ENCODE measurements around the gene UBA3. TPM values are rescaled to one million over a fixed set of nuclear protein-coding genes. Genes with fewer than 3 reads are reported as not detected.

UBA3 gene
- total RNA-seq, 1 donor from 2014 or later: 79.4 TPM

DNA sequence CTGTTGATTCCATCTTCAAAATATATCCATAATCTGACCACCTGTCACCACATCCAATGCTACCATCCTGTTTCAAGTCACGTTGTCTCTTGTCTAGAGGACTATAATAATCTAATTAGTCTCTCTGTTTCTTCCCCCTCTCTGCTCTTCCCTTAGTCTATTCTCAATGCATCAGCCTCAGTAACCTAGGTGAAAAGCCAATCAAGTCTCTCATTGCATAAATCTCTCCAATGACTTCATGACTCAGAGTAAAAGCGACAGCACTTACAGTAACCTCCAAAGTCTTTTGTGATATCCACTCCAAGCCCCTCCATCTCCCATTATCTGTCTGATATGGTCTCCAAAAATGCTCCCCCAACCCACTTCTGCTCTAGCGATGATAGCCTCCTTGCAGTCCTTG lies 7.2 kb downstream of the UBA3 start:
- no peak for DNase-seq (ENCODE audit: low read depth, low spot score)

- no peak for DNase-seq (ENCODE audit: low read depth, low spot score)
These were observed 14.0 kb downstream of the UBA3 start for GRCh38 chr3:69066121-69066520.

DNA sequence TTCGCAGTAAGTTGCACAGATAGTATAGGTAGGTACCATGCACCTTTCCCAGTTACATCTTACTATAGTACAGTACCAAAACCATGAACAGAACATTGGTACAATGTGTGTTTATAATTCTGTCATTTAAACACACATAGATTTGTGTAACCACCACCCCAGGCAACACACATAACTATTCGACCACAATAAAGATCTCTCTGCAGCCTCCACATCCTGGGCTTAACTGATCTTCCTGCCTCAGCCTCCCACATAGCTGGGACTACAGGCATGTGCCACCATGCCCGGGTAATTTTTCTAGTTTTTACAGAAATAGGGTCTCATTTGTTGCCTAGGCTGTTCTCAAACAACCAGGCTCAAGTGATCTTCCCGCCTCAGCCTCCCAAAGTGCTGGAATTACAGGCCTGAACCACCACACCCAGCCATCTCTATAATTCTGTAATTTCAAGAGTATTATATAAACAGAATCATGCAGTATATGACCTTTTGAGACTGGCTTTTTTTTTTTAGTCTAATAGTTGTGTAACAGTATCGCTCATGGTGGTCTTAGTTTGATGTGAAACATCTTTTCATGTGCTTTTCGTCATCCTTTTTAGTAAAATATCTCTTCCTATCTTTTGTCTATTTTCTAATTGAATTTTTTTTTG lies 14.7 kb downstream of the UBA3 start:
- no peak for DNase-seq (ENCODE audit: low read depth, low spot score)

DNA sequence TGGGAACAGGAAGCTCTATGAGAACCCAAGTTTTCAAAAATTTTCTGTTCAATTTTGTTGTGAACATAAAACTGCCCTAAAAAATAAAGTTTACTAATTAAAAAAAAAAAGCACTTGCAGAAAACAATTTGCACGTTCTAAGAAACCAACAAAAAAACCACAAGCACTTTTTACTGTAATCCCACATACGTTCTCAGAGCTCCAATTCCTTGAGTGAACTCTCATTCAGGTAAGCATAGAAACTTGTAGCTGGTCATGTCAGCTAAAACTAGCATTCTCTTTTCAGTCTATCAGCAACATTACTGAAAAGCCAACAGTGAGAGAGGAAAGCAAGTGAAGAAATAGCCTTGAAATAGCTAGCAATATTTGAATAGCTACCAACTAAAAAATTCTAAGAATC lies 16.5 kb downstream of the UBA3 start:
- DNase-seq (ENCODE audit: low read depth, low spot score): no peak

DNA sequence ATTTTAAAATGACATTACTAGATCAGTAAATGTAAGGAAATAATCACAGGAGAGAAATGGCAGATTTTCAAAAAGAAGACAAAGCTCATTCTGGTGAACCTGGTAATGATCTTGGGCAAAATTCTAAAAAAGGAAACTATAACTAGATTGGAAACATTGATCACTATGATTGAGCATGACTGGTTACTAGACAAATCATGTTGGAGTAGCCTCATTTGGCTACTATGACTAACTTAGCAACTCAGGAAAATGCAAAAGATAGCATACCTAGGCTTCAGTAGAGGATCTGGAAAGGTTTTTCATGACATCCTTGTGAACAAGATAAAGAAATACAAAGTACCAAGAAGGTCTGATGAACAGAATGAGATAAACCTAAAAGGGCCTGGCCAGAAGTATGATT lies 20.5 kb downstream of the UBA3 start:
- no peak for DNase-seq (ENCODE audit: low read depth, low spot score)

DNA sequence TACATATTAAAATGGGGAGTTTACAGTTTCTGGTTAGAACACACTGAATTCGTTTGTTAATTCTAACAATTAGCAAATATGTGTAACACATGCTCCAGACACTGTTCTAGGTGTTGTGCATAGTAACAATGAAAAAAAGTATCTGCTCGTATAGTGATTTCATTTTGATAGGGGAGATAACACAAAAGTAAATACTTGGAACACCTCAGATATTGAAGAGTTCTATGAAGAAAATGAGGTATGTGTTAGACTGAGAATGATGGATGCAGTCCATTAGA lies 21.3 kb downstream of the UBA3 start:
- DNase-seq (ENCODE audit: low read depth, low spot score): no peak

DNA sequence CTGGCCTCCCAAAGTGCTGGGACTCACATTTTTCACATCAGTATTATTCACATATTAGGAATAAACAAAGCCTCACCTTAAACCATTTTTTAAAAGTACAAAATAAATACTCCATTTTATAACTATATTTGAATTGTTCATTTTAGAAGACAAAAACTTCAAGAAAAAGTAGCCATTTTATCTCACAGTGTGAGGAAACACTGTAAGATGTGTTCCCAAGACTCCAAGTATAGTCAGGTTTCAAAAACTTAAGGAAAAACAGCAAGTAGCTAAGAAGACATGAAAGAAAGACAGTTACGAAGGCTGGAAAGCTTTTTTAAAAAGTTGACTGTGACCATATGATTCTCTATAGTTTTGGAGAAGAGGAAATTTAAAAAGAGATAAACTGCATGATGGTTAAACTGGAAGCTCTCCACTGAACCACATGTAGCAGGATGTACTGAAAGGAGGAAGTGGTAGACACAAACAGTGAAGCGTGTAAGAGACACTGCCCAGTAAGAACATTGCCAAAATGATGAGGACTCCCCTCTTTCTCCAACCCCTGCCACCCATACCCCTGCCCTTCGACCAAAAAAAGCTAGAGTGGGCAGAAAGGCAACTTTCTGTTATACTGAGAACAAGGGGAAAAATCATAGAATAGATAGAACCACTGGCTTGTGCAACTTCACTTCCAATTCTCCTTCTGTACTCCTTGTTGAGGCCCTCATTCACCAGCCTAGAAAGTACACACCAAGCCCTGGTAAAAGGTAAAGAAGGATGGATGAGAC lies 21.8 kb downstream of the UBA3 start:
- DNase-seq (ENCODE audit: low read depth, low spot score): no peak

DNA sequence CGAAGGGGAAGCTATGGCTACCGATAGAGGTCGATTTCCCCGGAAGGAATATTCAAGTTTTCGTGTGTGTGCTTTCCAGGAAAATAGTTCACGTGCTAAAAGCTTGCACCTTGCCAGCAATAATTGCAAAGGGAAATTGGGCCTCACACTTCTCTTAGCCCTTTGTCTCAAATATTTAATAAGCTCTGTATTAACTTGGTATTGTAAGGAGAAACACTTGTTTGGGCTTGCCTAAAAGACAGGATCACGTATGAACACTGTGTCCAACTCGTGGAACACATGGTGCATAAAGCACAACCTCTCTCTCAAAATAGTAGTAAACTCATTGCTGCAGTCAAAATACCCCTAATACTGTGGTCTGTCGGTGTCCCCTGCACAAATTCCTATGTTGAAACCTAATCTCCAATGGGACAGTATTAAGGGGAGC lies 27.7 kb downstream of the UBA3 start:
- DNase-seq (ENCODE audit: low read depth, low spot score): no peak

- peak; percentile 98 for DNase-seq (ENCODE audit: low read depth, low spot score)
These were observed 28.3 kb downstream of the UBA3 start, which contains the start of gene TMF1 for GRCh38 chr3:69051756-69052471. Gene TMF1 (minus strand): TSS chr3:69052333. CDS start chr3:69052086, 247 bp downstream.

DNA sequence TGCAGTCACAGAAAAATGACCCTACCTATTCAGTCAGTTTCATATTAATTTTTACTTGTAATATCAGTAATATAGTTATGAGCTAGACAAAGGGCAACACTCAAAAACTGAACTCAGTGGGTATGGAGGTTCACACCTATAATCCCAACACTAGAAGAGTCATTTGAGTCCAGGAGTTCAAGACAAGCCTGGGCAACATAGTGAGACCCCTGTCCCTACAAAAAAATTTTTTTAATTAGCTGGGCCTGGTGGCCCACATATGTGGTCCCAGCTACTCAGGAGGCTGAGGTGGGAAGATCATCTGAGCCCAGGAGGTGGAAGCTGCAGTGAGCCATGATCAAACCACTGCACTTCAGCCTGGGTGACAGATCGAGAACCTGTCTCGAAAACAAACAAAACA lies 31.2 kb downstream of the UBA3 start:
- DNase-seq (ENCODE audit: low read depth, low spot score): no peak

DNA sequence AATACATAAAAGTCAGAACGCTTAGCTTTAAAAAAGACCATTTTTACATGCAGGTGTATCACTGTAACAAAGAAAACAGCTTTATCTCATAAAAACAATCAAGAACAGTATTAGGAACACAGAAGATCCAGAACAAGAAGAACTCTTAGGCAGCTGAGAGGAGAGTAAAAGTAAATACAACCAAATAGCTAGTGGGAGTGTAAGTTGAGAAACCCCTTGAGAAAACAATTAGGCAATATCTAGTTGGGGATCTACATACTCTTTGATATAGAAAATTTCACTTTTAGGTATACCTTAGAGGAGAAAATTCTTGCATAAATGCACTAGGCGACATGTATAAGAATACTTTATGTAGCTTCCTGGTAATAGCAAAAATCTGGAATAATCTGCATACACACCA lies 35.6 kb downstream of the UBA3 start:
- DNase-seq (ENCODE audit: low read depth, low spot score): no peak

GRCh38 chr3:69033470-69033869 lies 46.7 kb downstream of the UBA3 start:
- peak; percentile 89 for DNase-seq (ENCODE audit: low read depth, low spot score)

- no peak for DNase-seq (ENCODE audit: low read depth, low spot score)
These were observed 47.4 kb downstream of the UBA3 start for GRCh38 chr3:69032737-69033136.

- no peak for DNase-seq (ENCODE audit: low read depth, low spot score)
These were observed 48.0 kb downstream of the UBA3 start for GRCh38 chr3:69032142-69032541.

DNA sequence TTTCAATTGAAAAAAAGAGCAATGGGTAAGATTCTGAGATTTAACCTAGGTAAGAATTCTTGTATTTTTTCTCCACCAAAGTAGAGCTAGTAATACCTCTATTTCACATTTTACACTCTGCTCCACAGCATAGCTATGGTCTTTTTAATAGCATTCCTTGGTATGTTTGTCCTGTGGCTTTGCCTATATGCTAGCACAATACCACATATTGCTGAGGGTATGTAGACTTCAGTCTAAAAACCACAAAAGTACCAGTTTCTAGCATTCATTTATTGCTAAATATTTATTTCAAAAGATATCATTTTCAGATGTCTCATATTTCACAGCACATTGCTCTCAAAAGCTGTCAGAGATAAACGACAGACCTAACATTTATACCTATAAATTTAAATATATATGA lies 48.5 kb downstream of the UBA3 start:
- DNase-seq (ENCODE audit: low read depth, low spot score): no peak

DNA sequence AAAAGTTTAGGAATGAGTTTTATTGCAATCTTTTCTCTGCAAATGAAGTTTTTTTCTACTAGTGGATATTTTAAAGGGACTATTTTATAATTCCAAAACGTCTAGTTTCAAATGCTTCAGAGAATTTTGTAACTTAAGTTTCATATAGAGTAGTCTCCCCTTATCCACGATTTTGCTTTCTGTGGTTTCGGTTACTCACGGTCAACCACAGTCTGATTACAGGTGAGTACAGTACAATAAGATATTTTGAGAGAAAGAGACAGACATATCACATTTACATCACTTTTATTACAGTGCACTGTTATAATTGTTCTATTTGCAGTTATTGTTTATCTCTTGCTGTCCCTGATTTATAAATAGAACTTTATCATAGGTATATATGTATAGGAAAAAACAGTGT lies 59.3 kb downstream of the UBA3 start:
- DNase-seq (ENCODE audit: low read depth, low spot score): no peak

DNA sequence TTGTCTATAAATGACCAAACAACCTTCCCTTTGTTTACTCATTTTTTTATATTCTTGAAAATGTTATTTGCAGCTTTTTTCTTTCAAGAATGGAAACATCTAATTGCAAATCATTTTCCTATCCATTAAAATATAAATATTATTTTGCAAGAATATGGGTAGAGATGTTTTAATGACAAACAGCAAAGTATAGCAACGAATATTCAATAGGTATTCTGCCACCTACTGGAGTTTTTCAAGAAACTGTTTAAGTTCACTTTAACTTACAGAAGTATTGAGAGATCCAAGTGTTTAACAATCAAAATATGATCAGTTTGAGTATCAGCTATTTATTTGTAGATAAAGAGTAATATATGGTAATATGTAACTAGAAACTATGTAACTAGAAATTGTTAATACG lies 59.7 kb downstream of the UBA3 start:
- no peak for DNase-seq (ENCODE audit: low read depth, low spot score)

GRCh38 chr3:69016901-69017300 lies 63.3 kb downstream of the UBA3 start:
- no peak for DNase-seq (ENCODE audit: low read depth, low spot score)

- no peak for DNase-seq (ENCODE audit: low read depth, low spot score)
These were observed 64.1 kb downstream of the UBA3 start for GRCh38 chr3:69016102-69016501.

DNA sequence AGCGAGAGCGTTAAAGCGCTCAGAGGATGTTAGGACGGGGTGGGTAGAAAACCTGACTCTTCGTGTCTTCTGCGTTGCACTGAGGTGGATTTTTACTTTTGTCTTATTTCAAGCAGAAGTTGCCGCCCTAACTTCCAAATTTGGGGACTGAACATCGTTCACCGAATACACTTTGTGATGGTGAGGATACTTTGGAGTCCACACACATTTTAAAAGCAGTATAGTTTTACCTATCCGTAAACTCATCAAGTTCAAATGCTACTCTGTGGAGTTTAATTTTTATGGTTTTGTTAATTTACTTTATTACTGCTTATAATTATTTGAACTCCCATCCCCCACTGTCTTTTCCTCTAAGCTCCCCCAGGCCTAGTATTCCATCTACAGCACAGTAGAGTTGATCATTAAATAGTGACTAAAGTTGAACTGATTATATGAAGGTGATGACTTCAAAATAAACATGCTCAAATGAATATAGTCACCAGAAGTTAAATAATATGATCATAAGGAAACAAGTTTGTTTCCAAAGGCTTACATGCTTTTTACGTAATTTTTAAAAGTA lies 66.1 kb downstream of the UBA3 start:
- DNase-seq (ENCODE audit: low read depth, low spot score): no peak

DNA sequence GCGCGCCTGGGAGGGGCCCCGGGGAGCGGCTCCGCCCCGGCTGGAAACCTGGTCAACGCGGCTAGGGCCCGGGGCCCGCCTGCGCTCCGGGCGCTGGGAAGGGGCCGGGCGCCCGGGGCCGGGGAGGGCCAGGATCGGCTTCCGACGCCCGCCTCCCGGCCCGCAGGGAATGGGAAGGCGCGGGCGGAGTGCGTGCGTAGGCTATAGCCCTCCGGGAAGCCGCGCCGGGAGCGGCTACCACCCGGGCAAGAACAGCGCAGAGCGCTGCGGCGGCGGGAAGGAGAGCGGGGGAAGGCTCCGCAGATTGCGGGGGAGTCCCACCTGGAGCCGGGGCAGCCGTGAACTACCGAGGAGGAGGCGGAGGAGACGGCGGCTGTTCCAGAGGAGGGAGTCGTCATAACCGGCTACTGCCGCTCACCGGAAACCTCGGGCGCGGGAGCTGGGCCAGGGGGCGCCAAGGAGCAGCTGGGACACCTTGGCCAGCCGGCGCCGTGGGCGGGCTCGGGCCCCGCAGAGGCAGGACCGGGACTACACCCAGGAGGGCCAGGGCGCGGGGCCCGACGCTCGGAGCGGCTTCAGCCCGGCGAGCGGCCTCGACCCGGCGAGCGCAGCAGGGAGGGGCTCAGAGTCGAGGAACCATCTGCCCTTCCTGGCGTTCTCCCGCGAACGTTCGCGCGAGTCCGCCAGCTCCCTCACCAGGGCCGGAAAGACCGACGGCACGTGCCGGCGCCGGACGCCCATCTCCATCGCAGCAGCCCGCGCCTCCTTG lies 66.7 kb downstream of the UBA3 start, which contains the start of gene EOGT:
EOGT (minus strand) TSS at position 432 of the 769 bp plus-strand sequence. CDS start 3,838 bp downstream, outside the sequence.
- peak; percentile 73 for DNase-seq (ENCODE audit: low read depth, low spot score)
